ENCODE data around the gene PROSER2. TPM values are rescaled to one million over a fixed set of nuclear protein-coding genes. Genes with fewer than 3 reads are reported as not detected.

Gene PROSER2
- total and polyA plus RNA-seq, 9 of the 15 experiments (the other 6 are each of a cell fraction or from before 2014, with no cell fraction given), result 0.62 to 14.8 (median 2.9) TPM

- TF ChIP-seq TAF9B (IDR thresholded peaks at IDR 0.05; ENCODE audit: partially characterized antibody) (no peak), MTA2 (IDR thresholded peaks at IDR 0.05; ENCODE audit: low read depth) (no peak), RUNX1 (IDR thresholded peaks at IDR 0.05; ENCODE audit: low read depth) (no peak)
These were observed 96.1 kb downstream of the PROSER2 start (continued) for GRCh38 chr10:11919271-11919670.

Other genes starting within 250 kb of the PROSER2 start
- 19.8 and 24.0 TPM in 2 replicates for gene USP6NL, start 211.7 kb upstream of the PROSER2 start, total RNA-seq (2014; rRNA removed)
- 20.4 and 23.6 TPM in 2 replicates for gene USP6NL, start 211.7 kb upstream of the PROSER2 start, total RNA-seq (2014; rRNA removed; fragmentation: Illumina TruSeq; extraction: Trizol)
- gene USP6NL, start 211.7 kb upstream of the PROSER2 start, total RNA-seq (2015; rRNA removed; fragmentation: Illumina TruSeq; extraction: Trizol), result 22.1 and 24.5 TPM in 2 replicates
- gene USP6NL, start 211.7 kb upstream of the PROSER2 start, total RNA-seq (2021), result 25.1 and 26.6 TPM in 2 replicates
- 11.5 and 16.8 TPM in 2 replicates for gene USP6NL, start 211.7 kb upstream of the PROSER2 start, polyA plus RNA-seq (2011; rRNA removed)
- 20.0 and 22.0 TPM in 2 replicates for gene USP6NL, start 211.7 kb upstream of the PROSER2 start, polyA plus RNA-seq (2014; fragmentation: Illumina TruSeq; extraction: Trizol)
- 1 to 10 TPM; 3.2 to 3.8 TPM for gene USP6NL, start 211.7 kb upstream of the PROSER2 start, polyA plus RNA-seq (2014; fragmentation: Nextera tagmentation; extraction: Ambion mirVana)
- 17.0 and 17.8 TPM in 2 replicates for gene USP6NL, start 211.7 kb upstream of the PROSER2 start, polyA plus RNA-seq (2014; rRNA removed)
- gene ECHDC3, start 81.0 kb upstream of the PROSER2 start, total RNA-seq (2014; rRNA removed), result 19.4 and 25.7 TPM in 2 replicates
- gene ECHDC3, start 81.0 kb upstream of the PROSER2 start, total RNA-seq (2014; rRNA removed; fragmentation: Illumina TruSeq; extraction: Trizol), result 8.9 and 9.0 TPM in 2 replicates
- 12.6 and 14.0 TPM in 2 replicates for gene ECHDC3, start 81.0 kb upstream of the PROSER2 start, total RNA-seq (2015; rRNA removed; fragmentation: Illumina TruSeq; extraction: Trizol)
- 17.3 and 17.9 TPM in 2 replicates for gene ECHDC3, start 81.0 kb upstream of the PROSER2 start, total RNA-seq (2021)
- 16.1 and 21.9 TPM in 2 replicates for gene ECHDC3, start 81.0 kb upstream of the PROSER2 start, polyA plus RNA-seq (2011; rRNA removed)
- gene ECHDC3, start 81.0 kb upstream of the PROSER2 start, polyA plus RNA-seq (2014; fragmentation: Illumina TruSeq; extraction: Trizol), result 15.7 and 17.1 TPM in 2 replicates
- gene ECHDC3, start 81.0 kb upstream of the PROSER2 start, polyA plus RNA-seq (2014; fragmentation: Nextera tagmentation; extraction: Ambion mirVana), result under 1 TPM; 0.53 to 0.67 TPM
- gene ECHDC3, start 81.0 kb upstream of the PROSER2 start, polyA plus RNA-seq (2014; rRNA removed), result 10.0 and 17.7 TPM in 2 replicates
- 18.8 and 18.9 TPM in 2 replicates for gene UPF2, start 219.5 kb downstream of the PROSER2 start, total RNA-seq (2014; rRNA removed)
- 35.3 and 41.9 TPM in 2 replicates for gene UPF2, start 219.5 kb downstream of the PROSER2 start, total RNA-seq (2014; rRNA removed; fragmentation: Illumina TruSeq; extraction: Trizol)
- gene UPF2, start 219.5 kb downstream of the PROSER2 start, total RNA-seq (2015; rRNA removed; fragmentation: Illumina TruSeq; extraction: Trizol), result 33.1 and 35.8 TPM in 2 replicates
- 20.9 and 21.2 TPM in 2 replicates for gene UPF2, start 219.5 kb downstream of the PROSER2 start, total RNA-seq (2021)
- gene UPF2, start 219.5 kb downstream of the PROSER2 start, polyA plus RNA-seq (2011; rRNA removed), result 18.9 and 27.2 TPM in 2 replicates
- gene UPF2, start 219.5 kb downstream of the PROSER2 start, polyA plus RNA-seq (2014; fragmentation: Illumina TruSeq; extraction: Trizol), result 29.1 and 37.7 TPM in 2 replicates
- gene UPF2, start 219.5 kb downstream of the PROSER2 start, polyA plus RNA-seq (2014; fragmentation: Nextera tagmentation; extraction: Ambion mirVana), result 10 to 100 TPM; 13.9 to 17.3 TPM
- 22.4 and 23.7 TPM in 2 replicates for gene UPF2, start 219.5 kb downstream of the PROSER2 start, polyA plus RNA-seq (2014; rRNA removed)
- gene DHTKD1, start 245.6 kb downstream of the PROSER2 start, total RNA-seq (2014; rRNA removed), result 4.8 and 7.1 TPM in 2 replicates
- gene DHTKD1, start 245.6 kb downstream of the PROSER2 start, total RNA-seq (2014; rRNA removed; fragmentation: Illumina TruSeq; extraction: Trizol), result 6.8 and 8.4 TPM in 2 replicates
- gene DHTKD1, start 245.6 kb downstream of the PROSER2 start, total RNA-seq (2015; rRNA removed; fragmentation: Illumina TruSeq; extraction: Trizol), result 5.3 and 6.1 TPM in 2 replicates
- 9.3 and 11.3 TPM in 2 replicates for gene DHTKD1, start 245.6 kb downstream of the PROSER2 start, total RNA-seq (2021)
- gene DHTKD1, start 245.6 kb downstream of the PROSER2 start, polyA plus RNA-seq (2011; rRNA removed), result 19.7 and 20.2 TPM in 2 replicates
- 10.0 TPM in 2 replicates for gene DHTKD1, start 245.6 kb downstream of the PROSER2 start, polyA plus RNA-seq (2014; fragmentation: Illumina TruSeq; extraction: Trizol)
- gene DHTKD1, start 245.6 kb downstream of the PROSER2 start, polyA plus RNA-seq (2014; fragmentation: Nextera tagmentation; extraction: Ambion mirVana), result 1 to 10 TPM; 3.1 to 3.3 TPM
- 7.6 and 9.1 TPM in 2 replicates for gene DHTKD1, start 245.6 kb downstream of the PROSER2 start, polyA plus RNA-seq (2014; rRNA removed)